Endothelial cell of umbilical vein (primary cell): ENCODE measurements around the gene CSMD2. TPM values are rescaled to one million over a fixed set of nuclear protein-coding genes. Genes with fewer than 3 reads are reported as not detected.

Experiments
- BruUV-seq: library from RNA; stranded (reverse); fragments of 400-500 nt; replicated peaks from 2 replicates; lab custom pipeline; 2021; lab: Mats Ljungman, UMichigan
- CTCF ChIA-PET: fragments of 300-600, 350-600 bp; sonication (Branson Sonifier 250); formaldehyde crosslinking; loops from one replicate; lab custom pipeline; 2021; ENCODE audit warnings: antibody characterized with exemption, inconsistent platforms; lab: Charles Lee
- POLR2A ChIA-PET: fragments of 300-600, 350-600 bp; sonication (Branson Sonifier 250); formaldehyde crosslinking; loops from one replicate; lab custom pipeline; 2021; ENCODE audit warnings: antibody characterized with exemption, inconsistent platforms; lab: Charles Lee
- DNase-seq: peaks from one replicate; pipeline ENCODE4 v3.0.0-alpha.2; 2011; ENCODE audit warnings: low read depth, low spot score
- FAIRE-seq: peaks from 2 replicates; lab custom pipeline; 2011; peaks lifted over from hg19 to GRCh38; lab: Jason Lieb, UNC
- H2AFZ ChIP-seq: 2 replicates; pipeline ENCODE4 v1.6.0; 2012; ENCODE audit warnings: low read depth, low read length, control low read depth, inconsistent platforms
- H3K27ac ChIP-seq: 2 replicates; pipeline ENCODE4 v1.5.1; 2011; ENCODE audit warnings: low read depth, mild to moderate bottlenecking, control low read depth, low read length, moderate library complexity; ENCODE audit not compliant: insufficient read depth
- H3K27me3 ChIP-seq, 2 experiments: 2 replicates each; pipeline versions ENCODE4 v1.6.0 to v1.6.1; 2011; ENCODE audit warnings: low read length in 2 of 2, mixed read lengths in 1 of 2; ENCODE audit not compliant: control insufficient read depth in 2 of 2, insufficient read depth in 2 of 2
- H3K36me3 ChIP-seq, 2 experiments: 2 replicates in 1 of 2; 3 replicates in 1 of 2; pipeline ENCODE4 v1.5.1; 2011; ENCODE audit warnings: low read length in 2 of 2, mild to moderate bottlenecking in 1 of 2, moderate library complexity in 1 of 2; ENCODE audit not compliant: control insufficient read depth in 2 of 2, insufficient read depth in 2 of 2; ENCODE audit errors: extremely low read depth in 1 of 2
- H3K4me1 ChIP-seq: 3 replicates; pipeline ENCODE4 v1.5.1; 2011; ENCODE audit warnings: mild to moderate bottlenecking, low read length; ENCODE audit not compliant: control insufficient read depth, insufficient read depth; ENCODE audit errors: extremely low read depth
- H3K4me2 ChIP-seq: 2 replicates; pipeline ENCODE4 v1.6.1; 2011; ENCODE audit warnings: low read length, control low read depth, mixed read lengths; ENCODE audit not compliant: insufficient read depth
- H3K4me3 ChIP-seq, 3 experiments: fragments of 200-600 bp in 1 of 3; sonication (generic), shearing (Covaris generic) in 1 of 3; replicated peaks in 1 of 3; 2 replicates each; pipeline ENCODE4 v1.5.1; 2011 to 2016; ENCODE audit warnings: control low read depth in 3 of 3, low read length in 3 of 3, mild to moderate bottlenecking in 2 of 3, inconsistent platforms in 1 of 3, low read depth in 1 of 3, moderate library complexity in 1 of 3; ENCODE audit not compliant: insufficient read depth in 1 of 3
- H3K79me2 ChIP-seq: 2 replicates; pipeline ENCODE4 v1.6.0; 2012; ENCODE audit warnings: low read length, inconsistent platforms; ENCODE audit not compliant: control insufficient read depth, insufficient read depth
- H3K9ac ChIP-seq: replicated peaks from 2 replicates; pipeline ENCODE3; 2011; ENCODE audit warnings: low read length, control low read depth; ENCODE audit not compliant: insufficient read depth; ENCODE audit errors: extremely low read depth
- H3K9me1 ChIP-seq: replicated peaks from 3 replicates; pipeline ENCODE4 v1.6.0; 2011; ENCODE audit warnings: mild to moderate bottlenecking, low read length; ENCODE audit not compliant: control insufficient read depth, insufficient read depth; ENCODE audit errors: extremely low read depth
- H3K9me3 ChIP-seq: replicated peaks from 2 replicates; pipeline ENCODE4 v1.5.1; 2012; ENCODE audit warnings: low read length, inconsistent platforms; ENCODE audit not compliant: control insufficient read depth, insufficient read depth
- H4K20me1 ChIP-seq: replicated peaks from 2 replicates; pipeline ENCODE3; 2011; ENCODE audit warnings: mild to moderate bottlenecking, low read length; ENCODE audit not compliant: control insufficient read depth, insufficient read depth; ENCODE audit errors: extremely low read depth
- CTCF ChIP-seq, 2 donors: IDR thresholded peaks; 1 replicate in 1 of 2; 2 replicates in 1 of 2; pipeline ENCODE4 v1.5.1; 2011; ENCODE audit warnings: low read length in 2 of 2, mild to moderate bottlenecking in 2 of 2, moderate library complexity in 2 of 2, control low read depth in 1 of 2, inconsistent platforms in 1 of 2, low read depth in 1 of 2; ENCODE audit not compliant: insufficient read depth in 1 of 2; ENCODE audit errors: extremely low read depth in 1 of 2
- EZH2 ChIP-seq: IDR thresholded peaks from 2 replicates; pipeline ENCODE4 v1.6.1; 2012; ENCODE audit warnings: borderline replicate concordance, low read depth, mild to moderate bottlenecking, moderate library complexity, low read length, inconsistent platforms; ENCODE audit not compliant: severe bottlenecking
- FOS ChIP-seq: IDR thresholded peaks from 2 replicates; pipeline ENCODE4 v1.6.1; 2011; ENCODE audit warnings: mild to moderate bottlenecking, low read length, moderate library complexity, borderline replicate concordance; ENCODE audit not compliant: insufficient read depth
- GATA2 ChIP-seq: IDR thresholded peaks from 2 replicates; pipeline ENCODE4 v1.7.0; 2011; ENCODE audit warnings: low read depth, mild to moderate bottlenecking, moderate library complexity, mixed read lengths, low read length; ENCODE audit not compliant: insufficient read length, insufficient read depth
- JUN ChIP-seq: IDR thresholded peaks from 2 replicates; pipeline ENCODE4 v1.6.1; 2011; ENCODE audit warnings: borderline replicate concordance, low read depth; ENCODE audit not compliant: insufficient read length, insufficient read depth
- MAX ChIP-seq: IDR thresholded peaks from 2 replicates; pipeline ENCODE4 v1.6.1; 2011; ENCODE audit not compliant: insufficient read depth, insufficient read length
- MYC ChIP-seq: IDR thresholded peaks from one replicate; pipeline ENCODE4 v1.6.1; 2011; ENCODE audit warnings: mild to moderate bottlenecking, low read depth, low read length
- POLR2A ChIP-seq: IDR thresholded peaks from 2 replicates; pipeline ENCODE4 v1.6.1; 2012; ENCODE audit warnings: low read depth, mild to moderate bottlenecking, control low read depth, low read length
- POLR2AphosphoS5 ChIP-seq: IDR thresholded peaks from 2 replicates; pipeline ENCODE4 v1.6.1; 2012; ENCODE audit warnings: low read depth, mild to moderate bottlenecking, control low read depth, low read length, moderate library complexity; ENCODE audit not compliant: insufficient read depth
- dilution Hi-C: fragments of 300-500 bp; cut with MboI; formaldehyde crosslinking; loops from one replicate; pipeline ENCODE4 v1.15.0; 2019; ENCODE audit warnings: low sequenced_read_pairs; ENCODE audit not compliant: extremely low pct_ligation_motif_present
- intact Hi-C: fragments of 100-400 bp; cut with micrococcal nuclease; formaldehyde crosslinking; loops from one replicate; pipeline ENCODE4 v1.10.0; 2022
- polyA plus RNA-seq, 4 experiments: library from polyadenylated mRNA; depleted of rRNA in 3 of 4; stranded (reverse) in 3 of 4; unstranded in 1 of 4; fragments of >200 nt; gene quantifications; 2 replicates each; pipeline versions ENCODE4 v1.2.1 to v1.2.3, GENCODE V29; 2011 to 2012; ENCODE audit warnings: missing spikeins in 1 of 4
- total RNA-seq: library from RNA; stranded (reverse); gene quantifications from 2 replicates; pipeline ENCODE4 v1.2.3, GENCODE V29; 2021

Gene CSMD2
- total and polyA plus RNA-seq, 2 donors (not counting 3 experiments of a cell fraction or from before 2014, with no cell fraction given) = under 0.01 TPM; not detected in 1

GRCh38 chr1:33768106-33768505, 396.9 kb downstream of the CSMD2 start:
- H3K27me3 ChIP-seq = no peaks in the 10 kb centered on the region
- ChIA-PET POLR2A (no interaction called here), CTCF (no interaction called here)
- no TSS peak for BruUV-seq
- H3K27ac ChIP-seq = no peak overlapping the region
- DNase-seq (no peak), FAIRE-seq (no peak)
- TF ChIP-seq EZH2 = no peak
- TF ChIP-seq FOS = no peak
- no peak for TF ChIP-seq GATA2
- no peak for TF ChIP-seq POLR2AphosphoS5
- TF ChIP-seq POLR2A = no peak
- no peak for TF ChIP-seq MAX
- TF ChIP-seq CTCF (IDR thresholded peaks at IDR 0.05; ENCODE audit: extremely low read depth in 1 of 2, insufficient read depth in 1 of 2, low read depth in 1 of 2, low read length in 2 of 2) = no peak
- no peak for TF ChIP-seq MYC
- TF ChIP-seq JUN = no peak
- H2AFZ ChIP-seq = no peak overlapping the region
- no peak overlapping the region for H3K9ac ChIP-seq
- dilution Hi-C loops = no loop called here
- intact Hi-C loops = no loop called here
- H3K9me1 ChIP-seq = no peaks in the 10 kb centered on the region
- no peak overlapping the region for H3K4me3 ChIP-seq
- no peaks in the 10 kb centered on the region for H3K36me3 ChIP-seq
- no peaks in the 10 kb centered on the region for H4K20me1 ChIP-seq
- H3K4me1 ChIP-seq = no peaks in the 10 kb centered on the region
- no peaks in the 10 kb centered on the region for H3K9me3 ChIP-seq
- no peak overlapping the region for H3K4me2 ChIP-seq
- H3K79me2 ChIP-seq = no peaks in the 10 kb centered on the region
